K562 (cell line): Measurements from ENCODE around the gene MYH7. TPM values are rescaled to one million over a fixed set of nuclear protein-coding genes. Genes with fewer than 3 reads are reported as not detected.

Experiments
- ATAC-seq: fragments of 200-7000 bp; cut with Tn5 transposase; 3 replicates; pipeline ENCODE4 v1.9.1; 2020; ENCODE audit warnings: moderate library complexity
- BruUV-seq: library from RNA; stranded (reverse); fragments of 400-500 nt; replicated peaks from 2 replicates; lab custom pipeline; 2021; lab: Mats Ljungman, UMichigan
- CTCF ChIA-PET: fragments of 300-600 bp; formaldehyde crosslinking; extraction: SDS; loops from one replicate; lab custom pipeline; 2021; ENCODE audit warnings: low intra/inter-chr PET ratio; lab: Yijun Ruan, JAX
- POLR2A ChIA-PET: fragments of 300-600, 350-650 bp; sonication (Branson Sonifier 250); formaldehyde crosslinking; extraction: SDS; loops from one replicate; lab custom pipeline; 2021; ENCODE audit warnings: antibody characterized with exemption, inconsistent platforms; lab: Yijun Ruan, JAX
- DNase-seq, 4 experiments: peaks; one replicate each; pipeline versions ENCODE4 v3.0.0 to v3.0.0-alpha.2; 2011 to 2018; ENCODE audit warnings: low spot score in 3 of 4, mixed read lengths in 3 of 4; ENCODE audit errors: extremely low read depth in 1 of 4
- FAIRE-seq: peaks from 2 replicates; lab custom pipeline; 2011; peaks lifted over from hg19 to GRCh38; lab: Jason Lieb, UNC
- H2AFZ ChIP-seq: 2 replicates; pipeline ENCODE4 v1.6.0; 2011; ENCODE audit warnings: low read depth, low read length, control low read depth, inconsistent platforms
- H3K27ac ChIP-seq: fragments of 200-600 bp; 3 replicates; pipeline ENCODE4 v1.8.0; 2011; ENCODE audit warnings: low read depth, mild to moderate bottlenecking, control low read depth, inconsistent platforms, low read length, moderate library complexity, mixed read lengths; ENCODE audit errors: extremely low read depth
- H3K27me3 ChIP-seq, 2 experiments: fragments of 300-600 bp in 1 of 2; 2 replicates in 1 of 2; 3 replicates in 1 of 2; pipeline versions ENCODE4 v1.6.0 to v1.8.0; 2011; ENCODE audit warnings: inconsistent platforms in 2 of 2, low read length in 2 of 2, mild to moderate bottlenecking in 1 of 2, mixed read lengths in 1 of 2, moderate library complexity in 1 of 2; ENCODE audit not compliant: control insufficient read depth in 2 of 2, insufficient read depth in 2 of 2
- H3K36me3 ChIP-seq: fragments of 300-600 bp; 3 replicates; pipeline ENCODE4 v1.8.0; 2011; ENCODE audit warnings: mild to moderate bottlenecking, low read length, inconsistent platforms; ENCODE audit not compliant: control insufficient read depth, insufficient read depth
- H3K4me1 ChIP-seq, 2 experiments: fragments of 200-600 bp in 1 of 2; replicated peaks in 1 of 2; 2 replicates in 1 of 2; 3 replicates in 1 of 2; pipeline versions ENCODE4 v1.5.1 to v1.8.0; 2011; ENCODE audit warnings: inconsistent platforms in 2 of 2, low read length in 2 of 2, mild to moderate bottlenecking in 1 of 2, mixed read lengths in 1 of 2, moderate library complexity in 1 of 2; ENCODE audit not compliant: control insufficient read depth in 2 of 2, insufficient read depth in 2 of 2
- H3K4me2 ChIP-seq: 2 replicates; pipeline ENCODE4 v1.6.1; 2011; ENCODE audit warnings: low read length, control low read depth, inconsistent platforms, mixed read lengths; ENCODE audit not compliant: insufficient read depth
- H3K4me3 ChIP-seq: fragments of 200-600 bp; sonication (generic), shearing (Covaris generic); 2 replicates; pipeline ENCODE4 v1.5.1; 2016; ENCODE audit warnings: control low read depth, inconsistent platforms
- H3K79me2 ChIP-seq: fragments of 200-600 bp; 3 replicates; pipeline ENCODE4 v1.8.0; 2011; ENCODE audit warnings: low read length, inconsistent platforms; ENCODE audit not compliant: control insufficient read depth, insufficient read depth
- H3K9ac ChIP-seq, 2 experiments: 2 replicates each; pipeline versions ENCODE4 v1.6.0 to v1.6.1; 2011; ENCODE audit warnings: low read depth in 2 of 2, low read length in 2 of 2, control low read depth in 1 of 2, inconsistent platforms in 1 of 2, mild to moderate bottlenecking in 1 of 2, mixed read lengths in 1 of 2; ENCODE audit not compliant: insufficient read depth in 1 of 2
- H3K9me1 ChIP-seq: one replicate; pipeline ENCODE4 v1.6.0; 2011; ENCODE audit warnings: inconsistent platforms, mild to moderate bottlenecking, low read length, moderate library complexity; ENCODE audit not compliant: control insufficient read depth, insufficient read depth
- H3K9me3 ChIP-seq: replicated peaks from 2 replicates; pipeline ENCODE4 v1.5.1; 2011; ENCODE audit warnings: low read depth, low read length, inconsistent platforms; ENCODE audit not compliant: control insufficient read depth, insufficient read depth
- H4K20me1 ChIP-seq: replicated peaks from 2 replicates; pipeline ENCODE4 v1.6.1; 2011; ENCODE audit warnings: low read length, inconsistent platforms, mixed read lengths; ENCODE audit not compliant: control insufficient read depth, insufficient read depth
- FOXJ3 ChIP-seq: sonication (generic); formaldehyde crosslinking; IDR thresholded peaks from 2 replicates; pipeline ENCODE4 v1.4.0; 2020; ENCODE audit warnings: mild to moderate bottlenecking, missing genetic modification reagents
- HMG20A ChIP-seq: fragments of 450-650 bp; formaldehyde crosslinking; conservative IDR thresholded peaks from 2 replicates; pipeline ENCODE4 v1.4.0; 2020; ENCODE audit warnings: mild to moderate bottlenecking, mixed read lengths
- RNF2 ChIP-seq: sonication (generic); IDR thresholded peaks from 2 replicates; pipeline ENCODE4 v1.6.1; 2016
- SMARCB1 ChIP-seq: IDR thresholded peaks from 2 replicates; pipeline ENCODE4 v1.6.1; 2011; ENCODE audit warnings: improper control_type of control experiment, low read depth; ENCODE audit not compliant: insufficient read length
- TAF7 ChIP-seq: fragments of 450-650 bp; IDR thresholded peaks from 2 replicates; pipeline ENCODE4 v1.6.1; 2016; ENCODE audit warnings: missing genetic modification characterization, missing compliant biosample characterization
- ZNF644 ChIP-seq: fragments of 200-800 bp; sonication (Bioruptor generic); IDR thresholded peaks from 2 replicates; pipeline ENCODE4 v1.6.1; 2016; ENCODE audit warnings: low read depth, missing genetic modification characterization, missing compliant biosample characterization
- WGBS: fragments of 100-300 bp; shearing (Covaris generic); methylation state at CpG from one replicate; pipeline ENCODE4 v1.1.6; 2016; ENCODE audit warnings: low coverage, mixed read lengths; ENCODE audit not compliant: insufficient coverage; ENCODE audit errors: missing lambda C conversion rate; 5-methylcytosine and 5-hydroxymethylcytosine counted together
- in situ Hi-C: fragments of 300-500 bp; cut with MboI; formaldehyde crosslinking; loops from 4 replicates; pipeline ENCODE4 v1.15.0; 2018; ENCODE audit warnings: inconsistent platforms, mixed read lengths
- intact Hi-C: fragments of 100-400 bp; cut with micrococcal nuclease; formaldehyde crosslinking; loops from 2 replicates; pipeline ENCODE4 v1.14.2; 2022
- polyA plus RNA-seq, 8 experiments: library from polyadenylated mRNA; depleted of rRNA in 4 of 8; stranded (reverse) in 5 of 8; unstranded in 3 of 8; fragments of >200 nt; fragmentation: Nextera tagmentation in 2 of 8; fragmentation: Illumina TruSeq in 1 of 8; extraction: Ambion mirVana in 2 of 8; extraction: Trizol in 1 of 8; gene quantifications; 2 replicates each; pipeline versions ENCODE4 v1.2.1 to v1.2.3, GENCODE V29; 2011 to 2014; ENCODE audit warnings: inconsistent platforms in 1 of 8, missing spikeins in 1 of 8
- total RNA-seq, 7 experiments: library from RNA; depleted of rRNA in 6 of 7; stranded (reverse); fragments of >200 nt in 6 of 7; fragmentation: Illumina TruSeq in 2 of 7; extraction: Trizol in 2 of 7; gene quantifications; 2 replicates each; pipeline versions ENCODE4 v1.2.1 to v1.2.3, GENCODE V29; 2011 to 2021; ENCODE audit warnings: low replicate concordance in 1 of 7
- TF ChIP-seq, protein P1 (sequence below): fragments of 450-650 bp; IDR thresholded peaks from 2 replicates; pipeline ENCODE4 v1.6.1; 2018; ENCODE audit warnings: mild to moderate bottlenecking, low read depth; ENCODE audit not compliant: partially characterized antibody

The MYH7 gene
- total and polyA plus RNA-seq, 9 of the 15 experiments (the other 6 are each of a cell fraction or from before 2014, with no cell fraction given): not detected

- Histone ChIP-seq H3K9me3 (peaks cover 2% of the 10 kb centered on the region; the same call in 1 of the 2 replicates), H4K20me1 (no peaks in the 10 kb centered on the region), H3K9me1 (no peaks in the 10 kb centered on the region), H3K27me3 (no peaks in the 10 kb centered on the region), H3K4me1 (peaks cover 0 to 9% of the 10 kb centered on the region in 2 experiments; a peak in 2 of 5 replicates), H3K36me3 (no peaks in the 10 kb centered on the region)
- FAIRE-seq (no peak), DNase-seq (no peak), ATAC-seq (no peak)
- 10% methylated on average over 1 of the region's 1 CpG for WGBS
- POLR2A ChIA-PET: no interaction called here
- BruUV-seq: no TSS peak
- no peak for TF ChIP-seq ZNF644 (tag)
- no peak for TF ChIP-seq TAF7 (tag)
- TF ChIP-seq HMG20A: no peak
- TF ChIP-seq RNF2: no peak
- TF ChIP-seq, protein P1, sequence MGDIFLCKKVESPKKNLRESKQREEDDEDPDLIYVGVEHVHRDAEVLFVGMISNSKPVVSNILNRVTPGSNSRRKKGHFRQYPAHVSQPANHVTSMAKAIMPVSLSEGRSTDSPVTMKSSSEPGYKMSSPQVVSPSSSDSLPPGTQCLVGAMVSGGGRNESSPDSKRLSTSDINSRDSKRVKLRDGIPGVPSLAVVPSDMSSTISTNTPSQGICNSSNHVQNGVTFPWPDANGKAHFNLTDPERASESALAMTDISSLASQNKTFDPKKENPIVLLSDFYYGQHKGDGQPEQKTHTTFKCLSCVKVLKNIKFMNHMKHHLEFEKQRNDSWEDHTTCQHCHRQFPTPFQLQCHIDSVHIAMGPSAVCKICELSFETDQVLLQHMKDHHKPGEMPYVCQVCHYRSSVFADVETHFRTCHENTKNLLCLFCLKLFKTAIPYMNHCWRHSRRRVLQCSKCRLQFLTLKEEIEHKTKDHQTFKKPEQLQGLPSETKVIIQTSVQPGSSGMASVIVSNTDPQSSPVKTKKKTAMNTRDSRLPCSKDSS: no peak
- TF ChIP-seq FOXJ3 (CRISPR knock-in tag): no peak
- no peak for TF ChIP-seq SMARCB1
- TF ChIP-seq, all 486 proteins: peak for 0
- Histone ChIP-seq H3K79me2 (no peaks in the 10 kb centered on the region), H2AFZ (no peak overlapping the region), H3K9ac (no peak overlapping the region), H3K4me2 (no peak overlapping the region), H3K4me3 (no peak overlapping the region), H3K27ac (no peak overlapping the region)
- CTCF ChIA-PET: no interaction called here
- intact Hi-C loops: no loop called here
- in situ Hi-C loops: no loop called here
These were observed 13.9 kb upstream of the MYH7 start for GRCh38 chr14:23449314-23449713.
